SJSA1 (cell line): Measurements from ENCODE around the gene MDH1. TPM values are rescaled to one million over a fixed set of nuclear protein-coding genes. Genes with fewer than 3 reads are reported as not detected.

Source experiments
- total RNA-seq: library from RNA; depleted of rRNA; stranded (reverse); fragments of >200 nt; shearing (Covaris generic); gene quantifications from 2 replicates; pipeline ENCODE4 v1.2.3, GENCODE V29; 2014; rRNA removed

The MDH1 gene
- total RNA-seq, 1 experiment from 2014 or later = 336 TPM

Other genes with a start within 250 kb of the MDH1 start
- 9.6 and 10.7 TPM in 2 replicates for gene WDPCP, start 486 bp upstream of the MDH1 start, total RNA-seq